ENCODE results near the gene TNS3.

DNA sequence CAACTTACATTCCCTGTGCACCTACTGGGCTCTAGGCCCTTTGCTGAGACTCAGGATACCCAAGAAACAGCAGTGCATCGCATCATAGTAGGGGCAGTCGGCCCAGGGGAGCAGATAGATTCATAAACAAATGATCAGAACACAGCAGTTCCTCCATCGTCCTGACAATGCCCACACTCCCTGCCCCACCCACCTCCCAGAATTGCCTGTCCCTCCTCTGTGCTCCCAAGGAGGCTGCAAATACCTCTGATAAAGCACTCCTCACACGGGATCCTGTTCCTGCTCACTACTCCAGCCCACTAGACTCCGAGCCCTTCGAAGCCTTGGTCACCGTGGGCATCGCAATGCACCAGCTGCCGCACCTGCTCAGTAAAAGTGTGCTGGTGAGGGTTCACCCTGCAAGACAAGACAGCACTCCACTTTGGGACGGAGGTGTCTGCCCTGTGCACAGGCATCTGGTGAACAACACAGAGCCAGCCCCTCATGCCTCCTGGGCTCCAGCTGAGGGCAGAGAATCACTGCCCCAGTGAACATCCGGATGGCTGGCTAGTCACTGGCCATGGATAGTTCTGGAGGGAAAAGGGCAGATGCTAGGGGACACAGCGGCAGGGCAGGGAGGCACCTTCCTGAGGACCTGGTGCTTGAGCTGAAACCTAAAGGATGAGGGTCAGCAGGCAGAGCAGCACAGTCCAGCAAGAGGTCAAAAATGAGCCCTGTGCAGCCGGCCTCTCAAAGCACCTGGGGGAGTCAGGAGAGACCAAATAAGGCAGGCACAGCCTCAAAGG is 60.7 kb downstream of the TNS3 start:
- TF ChIP-seq CTCF (IDR thresholded peaks at IDR 0.05) (no peak), EZH2phosphoT487 (IDR thresholded peaks at IDR 0.05; ENCODE audit: borderline replicate concordance, low read depth) (no peak), EP300 (IDR thresholded peaks at IDR 0.05; ENCODE audit: borderline replicate concordance in 1 of 2, low read depth in 1 of 2, low read length in 1 of 2) (no peak), FOXJ3 (CRISPR knock-in tag; IDR thresholded peaks at IDR 0.05) (no peak), GATA2 (CRISPR knock-in tag; IDR thresholded peaks at IDR 0.05) (no peak), FOXM1 (IDR thresholded peaks at IDR 0.05; ENCODE audit: low read depth) (no peak), JUND (IDR thresholded peaks at IDR 0.05) (no peak), TEAD4 (IDR thresholded peaks at IDR 0.05; ENCODE audit: borderline replicate concordance, insufficient read depth) (no peak), CHD2 (IDR thresholded peaks at IDR 0.05; ENCODE audit: low read length, partially characterized antibody) (no peak), REST (IDR thresholded peaks at IDR 0.05; ENCODE audit: low read depth, low read length) (no peak)
- TF ChIP-seq, protein P1, sequence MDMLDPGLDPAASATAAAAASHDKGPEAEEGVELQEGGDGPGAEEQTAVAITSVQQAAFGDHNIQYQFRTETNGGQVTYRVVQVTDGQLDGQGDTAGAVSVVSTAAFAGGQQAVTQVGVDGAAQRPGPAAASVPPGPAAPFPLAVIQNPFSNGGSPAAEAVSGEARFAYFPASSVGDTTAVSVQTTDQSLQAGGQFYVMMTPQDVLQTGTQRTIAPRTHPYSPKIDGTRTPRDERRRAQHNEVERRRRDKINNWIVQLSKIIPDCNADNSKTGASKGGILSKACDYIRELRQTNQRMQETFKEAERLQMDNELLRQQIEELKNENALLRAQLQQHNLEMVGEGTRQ (IDR thresholded peaks at IDR 0.05; ENCODE audit: borderline replicate concordance, low read depth, low read length), result no peak
- TF ChIP-seq, protein P2, sequence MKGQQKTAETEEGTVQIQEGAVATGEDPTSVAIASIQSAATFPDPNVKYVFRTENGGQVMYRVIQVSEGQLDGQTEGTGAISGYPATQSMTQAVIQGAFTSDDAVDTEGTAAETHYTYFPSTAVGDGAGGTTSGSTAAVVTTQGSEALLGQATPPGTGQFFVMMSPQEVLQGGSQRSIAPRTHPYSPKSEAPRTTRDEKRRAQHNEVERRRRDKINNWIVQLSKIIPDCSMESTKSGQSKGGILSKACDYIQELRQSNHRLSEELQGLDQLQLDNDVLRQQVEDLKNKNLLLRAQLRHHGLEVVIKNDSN (IDR thresholded peaks at IDR 0.05; ENCODE audit: borderline replicate concordance, low read depth), result no peak

All from SK-N-SH (cell line).